Gastroesophageal sphincter (tissue), 4 donors: ENCODE data around the gene MTCL1. TPM values are rescaled to one million over a fixed set of nuclear protein-coding genes. Genes with fewer than 3 reads are reported as not detected.

Source experiments
- ATAC-seq: fragments of 150-250 bp; one replicate; pipeline ENCODE4 v1.9.1; 2016; ENCODE audit warnings: mild to moderate bottlenecking, moderate library complexity
- H3K27ac ChIP-seq, 4 donors: fragments of 200-600 bp; sonication (generic) in 3 of 4; 1 replicate in 3 of 4; 2 replicates in 1 of 4; pipeline ENCODE4 v1.5.1; 2016 to 2019
- H3K27me3 ChIP-seq: fragments of 200-600 bp; sonication (generic); one replicate; pipeline ENCODE4 v1.5.1; 2019
- H3K36me3 ChIP-seq, 2 donors: fragments of 200-600 bp; sonication (generic); one replicate each; pipeline ENCODE4 v1.5.1; 2019; ENCODE audit warnings: control low read depth in 1 of 2
- H3K4me1 ChIP-seq, 3 donors: fragments of 200-600 bp; sonication (generic); 1 replicate in 2 of 3; 2 replicates in 1 of 3; pipeline ENCODE4 v1.5.1; 2016 to 2019; ENCODE audit warnings: control low read depth in 2 of 3
- H3K4me3 ChIP-seq, 2 donors: fragments of 200-600 bp; sonication (generic); one replicate each; pipeline ENCODE4 v1.5.1; 2019; ENCODE audit warnings: mild to moderate bottlenecking in 1 of 2, moderate library complexity in 1 of 2
- H3K9me3 ChIP-seq, 3 donors: fragments of 200-600 bp; sonication (generic); one replicate each; pipeline ENCODE4 v1.5.1; 2017 to 2019; ENCODE audit warnings: control low read depth in 2 of 3
- CTCF ChIP-seq, 4 experiments: fragments of 200-600 bp in 2 of 4; fragments of 450-650 bp in 2 of 4; sonication (generic) in 1 of 4; IDR thresholded peaks; one replicate each; pipeline ENCODE4 v1.5.1; 2017 to 2019; ENCODE audit warnings: antibody characterized with exemption in 4 of 4, mild to moderate bottlenecking in 2 of 4, moderate library complexity in 2 of 4
- EP300 ChIP-seq: sonication (generic); formaldehyde crosslinking; IDR thresholded peaks from one replicate; pipeline ENCODE4 v1.6.1; 2017; ENCODE audit warnings: antibody characterized with exemption, mild to moderate bottlenecking
- POLR2A ChIP-seq, 2 donors: fragments of 450-650 bp; IDR thresholded peaks; one replicate each; pipeline ENCODE4 v1.6.1; 2017; ENCODE audit warnings: antibody characterized with exemption in 2 of 2, mild to moderate bottlenecking in 2 of 2, moderate library complexity in 1 of 2
- POLR2AphosphoS5 ChIP-seq: sonication (generic); formaldehyde crosslinking; IDR thresholded peaks from one replicate; pipeline ENCODE4 v1.6.1; 2017; ENCODE audit warnings: antibody characterized with exemption
- WGBS, 2 donors: methylation state at CpG; one replicate each; pipeline ENCODE4 v1.1.5; 2018; ENCODE audit warnings: low coverage in 1 of 2; 5-methylcytosine and 5-hydroxymethylcytosine counted together
- total RNA-seq, 4 donors: library from RNA; depleted of rRNA; stranded (reverse); fragments of >200 nt; gene quantifications; one replicate each; pipeline ENCODE4 v1.1.0, GENCODE V29; 2016

Gene MTCL1
- total RNA-seq, 4 donors from 2014 or later, result 35.0 to 68.0 (median 51.4) TPM

GRCh38 chr18:8806798-8807487, 101.6 kb downstream of the MTCL1 start:
- ATAC-seq, result no peak
- H3K27ac ChIP-seq, result no peak overlapping the region

GRCh38 chr18:8807488-8807805, 102.1 kb downstream of the MTCL1 start:
- Histone ChIP-seq H3K9me3 (no peaks in the 10 kb centered on the region), H3K4me1 (peaks cover 0 to 4% (median 0%) of the 10 kb centered on the region in 3 donors), H3K36me3 (peaks cover 0 to 38% of the 10 kb centered on the region in 2 donors), H3K27me3 (no peaks in the 10 kb centered on the region), H3K27ac (no peak overlapping the region), H3K4me3 (no peak overlapping the region)
- no peak for ATAC-seq
- 75 to 88% methylated on average over 1 of the region's 3 CpGs for WGBS, 2 donors
- TF ChIP-seq POLR2A (IDR thresholded peaks at IDR 0.05), result no peak
- TF ChIP-seq CTCF (IDR thresholded peaks at IDR 0.05), result no peak
- TF ChIP-seq EP300, result no peak
- no peak for TF ChIP-seq POLR2AphosphoS5

More at GRCh38 chr18:8806798-8807487, 101.6 kb downstream of the MTCL1 start:
- Histone ChIP-seq H3K9me3 (no peaks in the 10 kb centered on the region), H3K27me3 (no peaks in the 10 kb centered on the region), H3K36me3 (peaks cover 0 to 38% of the 10 kb centered on the region in 2 donors), H3K4me1 (peaks cover 0 to 6% (median 0%) of the 10 kb centered on the region in 3 donors), H3K4me3 (no peak overlapping the region)
- TF ChIP-seq EP300, result no peak
- TF ChIP-seq POLR2A (IDR thresholded peaks at IDR 0.05), result no peak
- TF ChIP-seq CTCF (IDR thresholded peaks at IDR 0.05), result no peak
- no peak for TF ChIP-seq POLR2AphosphoS5
- 83 to 97% methylated on average over 1 to 6 of the region's 19 CpGs for WGBS, 2 donors

- no peaks in the 10 kb centered on the region for H3K27me3 ChIP-seq
- H3K27ac ChIP-seq, result no peak overlapping the region
- peaks cover 0 to 42% of the 10 kb centered on the region in 2 donors for H3K36me3 ChIP-seq
- WGBS, 2 donors, result 25 to 52% methylated on average over 2 to 6 of the region's 6 CpGs
- H3K4me1 ChIP-seq, result peaks cover 0 to 4% (median 0%) of the 10 kb centered on the region in 3 donors
- no peak overlapping the region for H3K4me3 ChIP-seq
- no peaks in the 10 kb centered on the region for H3K9me3 ChIP-seq
- ATAC-seq, result no peak
- TF ChIP-seq EP300, result no peak
- no peak for TF ChIP-seq POLR2AphosphoS5
- no peak for TF ChIP-seq CTCF (IDR thresholded peaks at IDR 0.05)
- TF ChIP-seq POLR2A (IDR thresholded peaks at IDR 0.05), result no peak
These were observed 102.6 kb downstream of the MTCL1 start for GRCh38 chr18:8808001-8808400.

GRCh38 chr18:8809514-8809913, 104.2 kb downstream of the MTCL1 start:
- 80 to 92% methylated on average over 3 to 11 of the region's 13 CpGs for WGBS, 2 donors
- H3K27ac ChIP-seq, result no peak overlapping the region
- H3K4me3 ChIP-seq, result no peak overlapping the region
- no peaks in the 10 kb centered on the region for H3K27me3 ChIP-seq
- peaks cover 0 to 48% of the 10 kb centered on the region in 2 donors for H3K36me3 ChIP-seq
- ATAC-seq, result no peak
- TF ChIP-seq EP300 (no peak), POLR2A (IDR thresholded peaks at IDR 0.05) (no peak), POLR2AphosphoS5 (no peak), CTCF (IDR thresholded peaks at IDR 0.05) (no peak)
- peaks cover 0 to 4% (median 0%) of the 10 kb centered on the region in 3 donors for H3K4me1 ChIP-seq
- H3K9me3 ChIP-seq, result no peaks in the 10 kb centered on the region

- ATAC-seq, result no peak
- Histone ChIP-seq H3K4me3 (no peak overlapping the region), H3K36me3 (peaks cover 0 to 51% of the 10 kb centered on the region in 2 donors), H3K27me3 (no peaks in the 10 kb centered on the region), H3K9me3 (no peaks in the 10 kb centered on the region), H3K4me1 (peaks cover 0 to 4% (median 0%) of the 10 kb centered on the region in 3 donors), H3K27ac (no peak overlapping the region)
- 92 to 94% methylated on average over 4 to 11 of the region's 11 CpGs for WGBS, 2 donors
- TF ChIP-seq POLR2AphosphoS5, result no peak
- no peak for TF ChIP-seq CTCF (IDR thresholded peaks at IDR 0.05)
- no peak for TF ChIP-seq POLR2A (IDR thresholded peaks at IDR 0.05)
- no peak for TF ChIP-seq EP300
These were observed 104.8 kb downstream of the MTCL1 start for GRCh38 chr18:8810157-8810556.
